Stimulated activated CD4-positive, alpha-beta T cell treated with anti-CD3 and anti-CD28 coated beads, Interleukin-15, amount 100 ng/mL, for 48 hours (primary cell): ENCODE results near the gene DAPK1.

Experiments used
- DNase-seq, 2 donors: peaks; one replicate each; pipeline ENCODE4 v3.0.0-alpha.2; 2020; ENCODE audit warnings: low read depth in 2 of 2

The DAPK1 gene

DNA sequence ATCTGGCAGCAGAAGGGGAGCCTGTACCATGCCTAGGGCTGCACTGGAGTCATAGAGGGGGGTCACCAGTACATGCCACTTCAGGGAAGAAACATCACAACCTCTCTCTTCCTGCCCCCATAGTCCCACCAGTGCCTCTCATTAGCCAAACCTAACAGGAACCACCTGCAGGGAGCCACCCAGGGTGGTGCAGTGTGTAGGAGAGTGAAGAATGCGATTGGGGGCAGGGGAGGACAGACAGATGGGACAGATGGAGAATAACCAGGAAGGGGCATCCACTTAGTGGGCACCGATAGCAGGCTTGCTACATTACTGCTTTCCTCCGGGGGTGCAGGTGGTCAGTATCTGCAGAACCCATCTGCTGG lies 19.2 kb downstream of the DAPK1 start:
- DNase-seq, result no peak

DNA sequence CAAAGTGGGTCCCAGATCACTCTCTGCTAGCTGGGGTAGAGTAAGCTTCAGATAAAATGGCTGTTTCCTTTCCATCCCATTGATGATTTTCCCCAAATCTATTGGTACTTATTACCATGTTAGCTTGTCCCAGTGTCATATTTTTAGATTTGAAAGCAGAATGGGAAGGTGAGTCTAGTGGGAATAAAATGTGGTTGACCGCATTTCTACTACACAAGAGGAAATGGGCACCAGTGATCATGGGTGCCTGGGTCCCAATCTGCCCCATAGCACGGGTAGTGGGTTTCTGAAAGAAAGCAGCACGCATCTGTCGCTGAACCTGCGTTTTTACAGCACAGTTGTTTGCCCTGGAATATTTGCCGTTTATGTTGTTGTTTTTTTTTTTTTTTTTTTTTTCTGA lies 20.1 kb downstream of the DAPK1 start:
- no peak for DNase-seq

DNA sequence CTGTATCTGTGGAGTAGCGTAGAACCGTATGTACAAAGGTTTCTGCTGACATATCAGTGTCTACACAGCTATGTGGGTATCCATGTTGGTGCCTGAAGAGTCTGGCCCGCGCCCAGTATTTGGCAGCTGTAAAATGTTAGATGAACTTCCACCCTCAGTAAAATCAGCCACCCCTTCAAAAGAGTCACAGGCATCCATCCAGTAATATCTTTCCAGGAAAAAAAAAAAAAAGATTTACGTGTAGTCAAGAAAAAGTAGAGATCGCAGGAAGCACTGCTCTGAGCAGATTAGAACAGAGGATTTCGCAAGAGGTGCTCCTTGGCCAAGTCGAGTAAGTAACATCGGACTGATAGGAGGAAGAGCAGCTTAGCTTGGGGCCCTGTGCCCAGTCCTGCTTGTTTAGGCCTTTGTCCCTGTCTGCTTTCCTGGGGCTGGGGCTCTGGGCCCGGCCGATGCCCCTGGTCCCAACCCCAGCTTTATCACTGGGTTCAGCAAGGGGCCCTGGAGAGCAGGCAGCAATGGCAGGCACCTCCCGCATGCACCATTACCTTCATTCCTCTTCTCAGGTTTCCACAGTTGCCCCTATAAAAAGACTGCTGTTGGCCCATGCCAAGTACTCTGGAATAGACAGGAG lies 21.2 kb downstream of the DAPK1 start:
- DNase-seq, result no peak

GRCh38 chr9:87519461-87519860 lies 21.8 kb downstream of the DAPK1 start:
- no peak for DNase-seq

- no peak for DNase-seq
Measured at GRCh38 chr9:87520172-87520683, 22.6 kb downstream of the DAPK1 start.

DNA sequence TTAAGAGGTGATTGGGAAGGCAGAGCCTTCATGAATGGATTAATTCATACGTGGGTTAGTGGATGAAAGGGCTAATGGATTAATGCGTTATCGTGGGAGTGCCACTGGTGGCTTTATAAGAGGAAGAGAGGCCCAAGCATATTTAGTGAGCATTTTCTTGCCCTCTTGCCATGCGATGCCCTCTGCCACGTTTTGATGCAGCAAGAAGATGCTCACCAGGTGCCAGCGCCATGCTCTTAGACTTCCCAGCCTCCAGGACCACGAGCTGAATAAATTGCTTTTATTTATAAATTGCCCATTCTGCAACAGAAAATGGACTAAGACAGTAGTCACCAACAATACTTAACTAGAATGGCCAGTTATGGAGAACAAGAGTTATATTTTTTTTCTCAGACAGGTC lies 24.2 kb downstream of the DAPK1 start:
- DNase-seq, result no peak

- DNase-seq, result no peak
Measured at GRCh38 chr9:87524061-87524460, 26.4 kb downstream of the DAPK1 start.

GRCh38 chr9:87525546-87526303 lies 28.1 kb downstream of the DAPK1 start:
- no peak for DNase-seq

GRCh38 chr9:87527211-87527916 lies 29.7 kb downstream of the DAPK1 start:
- DNase-seq, result no peak

DNA sequence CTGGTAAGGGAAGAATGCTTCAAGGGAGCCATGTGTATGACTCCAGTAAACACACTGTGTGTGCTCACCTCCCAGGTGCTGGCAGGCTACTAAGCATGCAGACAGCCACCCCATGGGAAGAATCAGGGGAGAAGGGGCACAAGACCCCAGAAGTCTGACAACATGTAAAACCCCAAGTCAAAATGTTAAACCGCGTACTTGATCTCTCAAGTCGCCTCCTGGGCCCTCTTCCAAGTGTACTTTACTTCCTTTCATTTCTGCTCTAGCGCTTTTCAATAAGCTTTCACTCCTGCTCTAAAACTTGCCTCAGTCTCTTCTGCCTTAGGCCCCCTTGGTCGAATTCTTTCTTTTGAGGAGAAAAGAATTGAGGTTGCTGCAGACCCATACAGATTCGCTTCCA lies 31.3 kb downstream of the DAPK1 start:
- no peak for DNase-seq

GRCh38 chr9:87529671-87530070 lies 32.0 kb downstream of the DAPK1 start:
- DNase-seq, result no peak

DNA sequence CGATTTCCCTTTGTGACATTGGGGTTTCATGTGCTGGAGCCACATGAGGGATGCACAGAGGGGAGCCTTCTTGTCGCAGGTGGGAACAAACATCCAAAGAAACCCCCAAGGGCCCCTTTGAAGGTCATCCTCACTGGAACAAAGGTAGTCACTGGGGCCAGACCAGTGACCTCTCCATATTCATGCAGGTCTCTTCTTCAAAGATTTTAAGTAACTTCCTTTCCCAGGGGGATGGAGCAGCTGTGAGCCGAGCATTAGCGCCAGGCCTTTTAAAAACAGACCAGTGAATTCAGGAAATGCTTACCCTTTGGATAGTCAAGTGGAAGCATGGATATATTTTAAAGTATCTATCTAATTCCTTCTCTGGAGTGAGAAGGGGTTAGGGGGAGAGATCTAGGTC lies 33.0 kb downstream of the DAPK1 start:
- no peak for DNase-seq

DNA sequence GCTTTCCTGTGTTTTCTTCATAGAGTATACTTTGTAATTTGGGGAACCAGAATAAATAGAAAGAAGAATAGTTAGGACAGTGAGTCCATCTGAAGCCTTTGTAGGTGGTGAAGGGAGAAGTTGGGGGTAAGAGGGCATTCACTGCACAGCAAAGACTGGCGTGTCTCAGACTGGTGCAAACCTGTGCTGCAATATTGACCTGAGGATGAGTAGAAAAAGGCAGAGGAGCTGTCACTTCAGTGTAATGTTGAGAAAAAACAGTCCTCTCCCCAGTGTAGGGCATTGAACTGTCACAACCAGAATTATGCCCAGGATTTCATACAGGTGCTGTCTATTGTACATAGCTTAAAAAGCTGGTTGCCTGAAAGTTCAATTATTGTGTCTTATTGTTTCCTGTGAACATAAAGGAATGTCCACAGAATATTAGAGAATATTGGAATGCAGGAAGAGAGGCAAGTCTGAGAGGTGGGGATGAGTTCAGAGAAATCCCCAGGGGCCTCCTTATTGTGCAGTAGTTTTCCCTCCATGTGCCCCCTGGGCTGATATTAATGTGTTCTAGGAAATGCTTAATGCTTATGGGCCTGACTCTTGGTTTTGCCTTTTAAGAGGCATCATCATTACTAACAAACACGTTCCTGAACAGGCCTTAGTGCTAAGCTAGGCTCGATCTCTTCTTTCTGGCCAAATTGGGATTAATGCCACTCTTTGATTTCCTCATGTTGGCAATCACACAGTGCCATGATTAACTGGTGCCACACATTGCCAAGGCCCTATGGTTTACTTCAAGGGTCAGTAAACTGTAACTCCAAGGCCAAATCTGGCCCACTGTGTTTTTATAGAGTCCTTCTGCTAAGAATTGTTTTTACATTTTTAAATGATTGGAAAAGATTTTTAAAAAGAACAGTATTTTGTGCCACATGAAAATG lies 34.0 kb downstream of the DAPK1 start:
- no peak for DNase-seq

DNA sequence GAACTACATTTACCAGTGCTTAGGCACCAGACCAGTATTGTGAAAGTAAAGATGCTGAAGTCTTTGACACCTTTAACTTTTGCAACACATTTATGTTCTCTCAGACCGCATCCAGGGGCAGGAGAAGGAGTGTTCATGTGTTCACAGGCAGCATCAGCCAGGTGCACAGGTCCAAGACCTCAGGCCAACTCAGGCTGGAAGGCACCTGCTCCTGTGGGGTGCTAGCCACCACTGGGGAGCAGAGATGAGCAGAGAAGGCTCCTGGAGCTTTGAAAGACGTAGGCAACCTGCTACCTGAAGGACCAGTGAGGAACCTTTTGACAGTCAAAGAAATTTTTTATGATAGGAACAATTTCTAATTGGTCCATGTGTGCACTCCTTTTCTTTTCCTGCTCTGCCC lies 35.6 kb downstream of the DAPK1 start:
- DNase-seq, result no peak

GRCh38 chr9:87534036-87534435 lies 36.4 kb downstream of the DAPK1 start:
- no peak for DNase-seq

- no peak for DNase-seq
Measured at GRCh38 chr9:87534957-87535356, 37.3 kb downstream of the DAPK1 start.

- peak; percentile 7 to 33 for DNase-seq
Measured at GRCh38 chr9:87535817-87536539, 38.3 kb downstream of the DAPK1 start.

- no peak for DNase-seq
Measured at GRCh38 chr9:87537625-87538024, 40.0 kb downstream of the DAPK1 start.

DNA sequence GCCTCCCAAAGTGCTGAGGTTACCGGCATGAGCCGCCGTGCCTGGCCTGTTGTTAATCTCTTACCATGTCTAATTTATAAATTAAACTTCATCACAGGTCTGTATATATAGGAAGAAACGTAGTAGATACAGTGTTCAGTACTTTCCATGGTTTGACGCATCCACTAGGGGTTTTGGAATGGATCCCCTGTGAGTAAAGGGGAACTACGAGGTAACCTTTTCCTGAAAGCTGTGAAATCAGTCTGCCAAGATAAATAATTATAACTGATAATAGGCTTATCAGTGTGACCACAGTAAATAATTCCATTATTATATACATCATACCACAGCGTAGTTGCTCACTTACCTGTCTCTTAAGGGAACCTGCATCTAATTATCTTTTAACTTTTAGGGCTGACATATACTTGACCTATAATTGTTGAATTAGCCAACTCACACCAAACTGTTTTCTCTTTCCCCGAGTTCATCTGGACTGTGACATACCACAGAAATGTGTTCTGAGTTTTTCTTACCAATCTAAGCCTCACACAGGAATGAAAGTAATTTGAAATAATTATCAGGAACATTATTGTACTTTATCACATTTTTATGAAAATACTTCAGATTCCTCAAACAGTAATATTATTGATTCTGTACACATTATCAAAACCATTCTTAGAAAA lies 42.9 kb downstream of the DAPK1 start:
- DNase-seq, result no peak

DNA sequence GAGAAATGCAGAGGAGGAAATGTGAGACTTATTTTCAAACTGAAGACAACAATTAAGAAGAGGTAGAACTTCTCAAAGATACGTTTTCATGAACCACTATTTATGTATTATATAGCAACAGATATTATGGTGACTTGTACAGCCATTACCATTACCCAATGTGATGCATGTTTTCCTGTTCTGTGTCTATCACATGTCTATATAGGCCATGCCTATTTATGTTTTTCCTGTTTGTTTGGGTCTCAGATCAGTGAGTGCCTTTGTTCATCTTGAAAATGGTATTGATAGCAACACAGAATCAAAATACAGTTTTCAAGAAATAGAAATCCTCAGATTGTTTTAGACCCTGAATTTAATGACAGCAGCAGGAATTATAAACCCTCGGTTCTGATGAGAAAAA lies 44.0 kb downstream of the DAPK1 start:
- no peak for DNase-seq

GRCh38 chr9:87542141-87542540 lies 44.5 kb downstream of the DAPK1 start:
- no peak for DNase-seq
